GM20431 (cell line): Measurements from ENCODE around the gene ENPP3.
"Not testable (repeated sequence)": the region's sequence is repeated elsewhere in the genome, so short reads cannot be mapped to it uniquely, and the experiment has no call there.

ENCODE experiments used
- in situ Hi-C: fragments of 300-500 bp; cut with MseI, MboI; formaldehyde crosslinking; loops from one replicate; pipeline ENCODE4 v1.15.0; 2020; ENCODE audit warnings: low sequenced_read_pairs; ENCODE audit not compliant: unreplicated experiment

The ENPP3 gene

DNA sequence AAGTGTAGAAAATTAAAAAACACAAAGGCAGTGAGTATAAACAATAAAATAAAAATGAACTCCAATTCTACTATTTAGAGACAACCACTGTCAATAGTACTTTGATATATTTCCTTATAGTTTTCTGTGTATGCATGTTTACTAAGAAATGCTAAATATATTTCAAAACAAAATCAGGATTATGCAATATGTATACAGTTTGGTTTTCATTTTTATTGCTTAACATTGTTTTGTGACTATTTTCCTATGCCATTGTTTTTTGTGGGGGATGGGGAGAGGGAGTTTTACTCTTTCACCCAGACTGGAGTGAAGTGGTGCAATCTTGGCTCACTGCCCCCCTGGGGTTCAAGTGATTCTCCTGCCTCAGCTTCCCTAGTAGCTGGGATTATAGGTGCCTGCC lies 44.5 kb downstream of the ENPP3 start:
- in situ Hi-C loops: no loop called here

DNA sequence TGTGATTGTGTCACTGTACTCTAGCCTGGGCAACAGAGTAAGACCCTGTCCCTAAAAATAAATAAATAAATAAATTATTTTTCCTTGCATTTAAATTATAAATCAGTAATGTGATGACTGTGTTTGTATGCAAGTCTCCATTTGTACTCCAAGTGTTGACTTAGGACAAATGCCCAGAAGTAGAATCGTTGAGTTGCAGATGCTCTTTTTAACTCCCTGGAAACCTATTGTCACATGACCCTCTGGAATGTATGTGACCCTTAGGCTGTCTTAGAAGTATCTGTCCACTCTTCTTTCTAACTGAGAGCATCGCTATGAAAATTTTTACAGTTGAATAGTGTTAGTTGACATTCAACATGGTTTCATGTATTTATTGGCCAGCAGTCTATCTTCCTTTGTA lies 45.3 kb downstream of the ENPP3 start:
- in situ Hi-C loops: no loop called here

DNA sequence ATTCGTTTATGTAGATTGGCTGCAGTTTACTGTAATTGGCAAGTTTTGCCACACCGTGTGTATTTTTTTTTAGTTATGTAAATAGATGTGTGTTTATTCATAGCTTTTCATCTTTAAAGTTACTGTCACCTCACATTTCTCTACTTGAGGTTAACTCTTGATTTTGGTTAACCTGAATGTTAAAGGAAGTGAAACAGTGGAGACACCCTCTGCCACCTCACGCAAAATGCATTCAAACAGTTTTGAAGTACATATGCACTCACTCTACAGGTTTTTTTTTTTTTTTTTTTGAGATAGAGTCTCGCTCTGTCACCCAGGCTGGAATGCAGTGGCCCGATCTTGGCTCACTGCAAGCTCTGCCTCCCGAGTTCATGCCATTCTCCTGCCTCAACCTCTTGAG lies 46.4 kb downstream of the ENPP3 start:
- in situ Hi-C loops: no loop called here

DNA sequence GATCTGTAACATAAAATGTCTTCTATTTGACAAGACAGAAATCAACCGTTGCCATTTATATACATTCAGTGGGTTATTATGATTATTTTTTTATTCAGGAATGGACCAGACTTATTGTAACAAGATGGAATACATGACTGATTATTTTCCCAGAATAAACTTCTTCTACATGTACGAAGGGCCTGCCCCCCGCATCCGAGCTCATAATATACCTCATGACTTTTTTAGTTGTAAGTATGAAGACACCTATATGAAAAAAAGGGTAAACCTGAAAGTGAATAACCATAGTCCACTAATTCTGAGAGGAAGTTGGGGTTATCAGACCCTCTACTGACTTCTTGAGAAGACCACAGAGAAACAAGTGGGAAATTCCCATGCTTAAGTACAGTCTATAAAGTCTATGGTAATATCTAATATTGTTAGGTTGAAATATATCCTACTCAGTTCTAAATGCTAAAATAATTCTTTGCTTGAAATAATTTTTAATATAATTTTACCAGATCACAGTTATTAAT lies 48.2 kb downstream of the ENPP3 start:
- in situ Hi-C loops: no loop called here

DNA sequence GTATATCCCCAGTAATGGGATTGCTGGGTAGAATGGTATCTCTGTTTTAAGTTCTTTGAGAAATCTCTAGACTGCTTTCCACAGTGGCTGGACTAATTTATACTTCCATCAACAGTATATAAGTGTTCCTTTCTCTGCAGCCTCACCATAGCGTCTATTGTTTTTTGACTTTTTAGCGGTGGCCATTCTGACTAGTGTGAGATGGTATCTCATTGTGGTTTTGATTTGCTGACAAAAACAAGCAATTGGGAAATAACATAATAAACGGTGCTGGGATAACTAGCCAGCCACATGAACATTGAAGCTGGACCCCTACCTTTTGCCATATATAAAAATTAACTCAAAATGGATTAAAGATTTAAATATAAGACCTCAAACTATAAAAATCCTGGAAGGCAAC lies 49.9 kb downstream of the ENPP3 start:
- in situ Hi-C loops: no loop called here

DNA sequence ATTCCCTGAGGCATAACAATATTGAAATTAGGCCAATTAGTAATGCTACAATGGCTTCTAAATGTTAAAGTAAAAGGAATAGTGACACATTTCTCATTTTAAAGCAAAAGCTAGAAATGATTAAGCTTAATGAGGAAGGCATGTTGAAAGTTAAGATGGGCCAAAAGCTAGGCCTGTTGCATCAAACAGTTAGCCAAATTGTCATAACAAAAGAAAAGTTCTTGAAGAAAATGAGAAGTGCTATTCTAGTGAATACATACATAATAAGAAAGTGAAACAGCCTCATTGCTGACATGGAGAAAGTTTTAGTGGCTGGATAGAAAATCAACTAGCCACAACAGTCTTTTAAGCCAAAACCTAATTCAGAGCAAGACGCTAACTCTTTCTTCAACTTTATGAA lies 51.2 kb downstream of the ENPP3 start:
- in situ Hi-C loops: no loop called here

DNA sequence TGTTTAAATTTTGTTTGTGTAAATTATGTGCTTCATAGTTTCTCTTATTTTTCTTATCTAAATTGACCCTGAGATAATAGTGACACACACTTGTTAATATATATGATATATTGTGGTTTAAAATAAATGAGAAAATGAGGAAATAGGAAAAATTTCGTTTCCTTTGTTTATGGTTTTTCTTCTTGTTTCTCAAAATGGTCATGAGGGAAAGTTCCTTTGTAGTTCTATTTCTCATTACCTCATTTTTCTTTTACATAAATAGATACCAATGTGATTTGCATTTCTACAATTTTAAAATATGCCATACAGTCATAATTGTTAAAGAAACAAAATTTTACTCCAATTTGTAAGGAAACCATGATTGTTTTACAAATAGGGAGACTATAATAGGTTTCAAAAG lies 54.9 kb downstream of the ENPP3 start:
- in situ Hi-C loops: no loop called here

DNA sequence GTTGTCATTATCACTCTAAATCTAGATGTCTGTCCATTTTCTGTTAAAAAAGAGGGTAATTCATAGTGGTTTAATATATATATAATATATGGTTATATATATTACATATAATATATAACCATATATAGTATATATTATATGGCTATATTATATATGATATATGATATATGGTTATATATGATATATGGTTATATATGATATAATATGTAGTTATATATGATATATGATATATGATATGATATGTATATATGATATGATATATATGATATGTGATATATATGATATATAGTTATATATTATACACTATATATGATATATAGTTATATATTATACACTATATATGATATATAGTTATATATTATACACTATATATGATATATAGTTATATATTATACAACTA lies 55.5 kb downstream of the ENPP3 start:
- in situ Hi-C loops: no loop called here

DNA sequence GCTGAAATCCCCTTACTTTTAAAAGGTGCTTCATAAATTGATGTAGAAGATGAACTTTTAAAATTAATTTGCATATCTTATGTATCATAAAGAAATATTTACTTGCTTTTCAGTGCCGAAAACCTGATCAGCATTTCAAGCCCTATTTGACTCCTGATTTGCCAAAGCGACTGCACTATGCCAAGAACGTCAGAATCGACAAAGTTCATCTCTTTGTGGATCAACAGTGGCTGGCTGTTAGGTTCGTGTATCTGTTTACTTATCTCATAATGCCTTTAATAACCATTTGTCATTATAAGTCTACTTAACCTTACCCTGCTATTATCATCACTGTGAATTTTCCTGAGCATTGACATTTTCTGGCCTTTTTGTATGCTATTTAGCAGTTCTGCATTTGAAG lies 56.3 kb downstream of the ENPP3 start:
- in situ Hi-C loops: no loop called here

DNA sequence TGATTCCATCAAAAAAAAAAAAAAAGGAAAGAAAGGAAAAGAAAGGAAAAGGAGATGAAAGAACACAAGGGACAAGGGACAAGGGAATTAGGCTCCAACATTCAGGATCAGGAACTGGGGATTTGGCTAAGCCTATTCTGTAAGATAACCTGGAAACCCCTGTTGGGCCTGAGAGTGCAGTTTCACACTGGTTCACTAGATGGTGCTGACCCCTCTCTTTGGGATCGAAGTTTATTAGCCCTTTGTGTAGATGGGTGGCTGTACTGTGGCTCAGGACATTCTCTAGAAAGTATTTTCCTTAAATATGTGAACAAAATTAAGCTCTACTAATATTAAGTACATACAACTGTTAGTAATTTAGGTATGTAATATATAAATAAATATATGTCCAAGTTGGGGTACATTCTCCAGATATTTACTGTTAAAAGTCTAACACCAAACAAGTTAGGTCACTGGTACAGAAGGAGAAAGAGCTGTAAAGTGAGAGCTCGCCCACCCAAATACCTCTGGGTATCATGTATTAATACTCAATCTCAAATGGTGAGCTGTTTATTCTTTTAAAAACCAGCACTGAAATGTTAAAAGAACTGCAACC lies 57.8 kb downstream of the ENPP3 start:
- in situ Hi-C loops: no loop called here

DNA sequence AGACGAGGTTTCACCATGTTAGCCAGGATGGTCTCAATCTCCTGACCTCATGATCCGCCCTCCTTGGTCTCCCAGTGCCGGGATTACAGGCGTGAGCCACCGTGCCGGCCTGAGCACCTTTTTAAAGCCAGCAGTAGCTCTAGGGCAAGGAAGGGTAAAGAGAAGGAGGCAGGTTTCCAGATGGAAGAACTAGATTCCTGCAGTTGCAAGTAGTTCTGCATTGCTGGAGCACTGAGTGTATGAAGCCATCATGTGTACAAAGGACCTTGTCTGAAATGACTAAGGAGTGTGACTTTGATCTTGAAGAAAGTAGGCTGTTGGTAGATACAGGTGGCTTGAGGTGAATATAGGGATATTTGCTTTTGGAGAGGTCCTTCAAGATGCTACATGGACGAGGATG lies 59.9 kb downstream of the ENPP3 start:
- in situ Hi-C loops: no loop called here

DNA sequence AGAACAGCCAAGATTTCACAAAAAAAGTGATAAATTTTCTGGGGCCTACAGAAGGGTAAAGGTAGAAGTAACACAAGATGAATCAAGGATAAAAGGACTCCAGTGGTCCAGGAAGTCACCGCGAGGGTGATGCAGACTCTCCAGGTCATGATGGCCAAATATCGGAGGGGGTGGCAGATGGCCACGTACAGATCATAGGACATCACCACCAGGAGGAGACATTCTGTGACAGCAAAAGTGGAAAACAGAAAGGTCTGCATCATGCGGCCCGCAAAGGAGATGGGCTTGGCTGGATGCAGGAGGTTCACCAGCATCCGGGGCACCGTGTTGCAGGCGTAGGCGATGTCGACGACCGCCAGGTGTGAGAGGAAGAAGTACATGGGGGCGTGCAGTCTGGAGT lies 63.7 kb downstream of the ENPP3 start:
- in situ Hi-C loops: not testable (repeated sequence)

DNA sequence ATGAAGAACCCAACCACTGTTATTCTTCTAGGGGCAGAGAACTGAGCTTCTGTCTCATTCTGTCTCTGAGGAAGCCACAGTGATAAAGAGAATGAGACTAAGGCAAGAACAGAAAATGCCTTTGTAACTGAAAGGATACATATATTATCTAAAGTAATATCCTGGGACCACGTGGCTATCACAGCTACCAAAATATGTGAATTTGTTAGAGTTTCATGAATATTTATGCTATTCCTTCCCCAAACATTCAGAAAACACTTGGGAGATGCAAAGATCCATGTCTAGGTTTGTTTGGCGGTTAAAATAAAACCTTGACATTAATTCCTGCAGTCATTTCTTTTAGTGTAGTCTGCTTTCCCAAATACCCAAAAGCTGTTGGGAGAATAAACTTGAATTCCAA lies 66.8 kb downstream of the ENPP3 start:
- in situ Hi-C loops: not testable (repeated sequence)

DNA sequence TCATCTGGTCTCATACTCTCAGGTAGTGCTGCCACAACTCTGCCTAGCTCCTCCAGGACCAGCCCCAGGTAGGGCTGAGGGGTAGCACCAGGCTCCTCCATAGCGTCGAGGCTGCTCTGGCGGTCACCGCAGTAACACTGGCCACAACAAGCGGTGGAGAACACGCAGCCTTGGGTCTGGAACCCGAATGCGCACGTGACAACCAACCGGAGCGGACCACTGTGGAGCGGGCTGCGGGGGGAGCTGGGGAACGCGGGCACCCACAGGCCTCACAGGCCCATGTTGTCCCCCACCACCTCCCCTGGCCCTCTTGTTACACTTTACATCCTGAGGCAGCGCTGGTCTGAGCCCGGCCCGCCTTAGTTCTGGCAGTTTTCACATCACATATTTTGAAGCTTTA lies 73.8 kb downstream of the ENPP3 start, which contains the start of gene CTAGE9:
CTAGE9 (minus strand) TSS at position 101 of the 400 bp plus-strand sequence; CDS start at position 101, 0 bp downstream.
- in situ Hi-C loops: not testable (repeated sequence)

DNA sequence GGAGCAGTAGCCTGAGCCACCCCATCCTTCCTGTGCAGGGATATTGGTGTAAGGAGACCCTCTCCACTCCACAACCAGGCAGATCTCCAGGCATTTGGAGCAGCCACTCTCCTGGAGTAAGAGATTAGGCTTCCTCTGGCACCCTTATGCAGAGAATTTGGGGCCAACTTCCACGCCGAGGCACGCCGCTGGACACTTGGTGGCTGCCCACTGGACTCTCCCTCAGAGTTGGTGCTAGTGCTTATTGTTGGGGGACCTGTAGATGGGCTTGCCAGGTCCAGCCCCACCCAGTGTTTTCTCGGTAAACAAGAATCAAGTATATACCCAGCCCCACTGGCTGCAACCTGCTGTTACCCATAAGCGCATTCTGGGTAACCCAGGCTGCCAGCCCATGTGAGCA lies 78.5 kb downstream of the ENPP3 start:
- in situ Hi-C loops: not testable (repeated sequence)

DNA sequence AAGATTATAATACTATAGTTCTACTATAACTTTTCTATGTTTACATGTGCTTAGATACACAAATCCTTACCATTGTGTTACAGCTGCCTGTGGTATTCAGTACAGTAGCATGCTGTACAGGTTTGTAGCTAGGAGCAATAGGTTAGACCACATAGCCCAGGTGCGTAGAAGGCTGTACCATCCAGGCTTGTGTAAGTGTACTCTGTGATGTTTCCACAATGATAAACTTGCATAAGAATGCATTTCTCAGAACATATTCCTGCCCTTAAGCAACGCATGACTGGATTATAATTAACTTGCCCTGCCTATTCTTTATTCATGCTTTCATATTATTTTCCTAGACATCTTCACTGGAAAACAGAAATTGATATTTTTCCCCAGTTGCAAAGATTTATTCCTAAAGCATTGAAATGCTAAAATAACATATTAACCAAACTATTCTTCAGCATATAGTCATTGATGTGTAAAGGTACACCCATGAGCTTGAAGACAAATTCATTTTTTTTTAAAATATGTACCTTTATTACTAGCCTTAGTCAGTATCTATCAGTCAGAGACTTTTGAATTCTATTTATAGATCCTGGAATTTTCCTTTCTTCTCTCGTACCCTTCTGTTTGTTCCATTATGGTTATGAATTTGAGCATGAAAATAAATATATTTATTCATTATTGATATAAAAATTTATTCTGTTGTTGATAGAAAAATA lies 80.9 kb downstream of the ENPP3 start:
- in situ Hi-C loops: no loop called here

DNA sequence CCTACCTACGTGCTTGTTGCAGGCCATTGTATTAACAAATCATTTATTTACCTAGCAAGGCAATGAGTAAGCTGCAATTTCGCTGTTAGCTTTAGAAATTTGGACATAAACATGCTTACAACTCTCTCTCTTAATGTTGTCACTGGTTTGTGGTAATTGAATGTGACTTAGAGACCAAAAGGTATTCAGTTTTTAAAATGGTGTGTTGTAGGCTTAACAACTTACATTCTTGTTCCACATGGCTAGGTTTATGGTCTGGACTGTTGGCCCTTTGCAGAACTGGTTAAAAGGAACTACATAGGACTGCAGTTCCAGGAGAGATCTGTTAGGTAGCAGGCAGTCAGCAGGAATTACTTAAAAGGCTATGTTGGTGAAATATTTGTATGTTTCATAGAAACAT lies 84.1 kb downstream of the ENPP3 start:
- in situ Hi-C loops: no loop called here

DNA sequence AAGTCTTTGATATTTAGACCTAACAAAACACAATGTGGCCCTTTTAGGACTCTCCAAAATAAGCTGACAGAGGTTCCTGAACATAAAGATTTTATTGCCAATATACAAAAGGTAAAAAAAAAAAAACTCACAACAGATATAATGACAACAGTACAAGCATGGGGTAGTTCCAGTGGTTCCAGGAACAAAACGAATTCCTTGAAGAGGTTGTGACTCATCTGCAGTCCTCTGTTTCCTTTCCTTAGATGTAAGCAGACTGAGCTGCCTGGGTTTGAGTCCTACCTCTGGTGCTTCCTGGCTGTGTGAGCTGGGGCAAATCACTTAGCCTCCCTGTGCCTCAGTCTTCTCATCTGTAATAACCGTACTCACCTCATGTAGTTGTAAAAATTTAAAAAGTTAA lies 87.0 kb downstream of the ENPP3 start:
- in situ Hi-C loops: no loop called here

DNA sequence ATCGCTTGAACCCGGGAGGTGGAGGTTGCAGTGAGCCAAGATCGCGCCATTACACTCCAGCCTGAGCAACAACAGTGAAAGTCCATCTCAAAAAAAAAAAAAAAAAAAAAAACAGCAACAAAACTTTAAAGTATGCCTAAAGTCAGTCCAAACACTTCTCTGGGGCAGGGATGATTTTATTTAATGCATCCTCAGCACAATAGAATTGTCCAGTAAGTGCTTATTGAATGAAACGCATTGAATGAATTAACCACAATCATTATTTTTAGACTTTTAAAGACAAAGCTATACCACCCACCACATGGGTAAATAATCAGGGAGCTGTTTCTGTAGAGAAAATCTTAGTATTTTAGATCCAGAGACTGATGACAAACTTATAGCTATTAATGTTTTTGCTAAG lies 90.4 kb downstream of the ENPP3 start:
- in situ Hi-C loops: no loop called here

DNA sequence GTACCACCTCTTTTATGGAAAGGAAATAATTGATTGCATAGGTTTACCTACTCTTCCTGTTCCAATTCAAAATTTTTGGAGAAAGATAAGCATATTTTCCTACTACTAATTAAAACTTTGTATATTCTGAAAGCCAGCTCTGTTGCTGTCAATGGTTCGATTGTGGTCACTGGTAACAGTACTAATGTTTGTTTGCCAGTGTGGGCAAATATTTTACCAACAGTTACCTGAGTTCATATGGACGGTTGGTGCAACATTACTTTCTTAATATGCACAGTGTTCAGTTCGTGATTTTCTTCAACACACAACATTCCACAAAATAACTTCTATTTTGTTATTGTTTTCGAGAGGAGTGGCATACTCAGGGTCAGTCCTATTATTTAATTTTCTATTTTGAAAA lies 90.8 kb downstream of the ENPP3 start:
- in situ Hi-C loops: no loop called here

DNA sequence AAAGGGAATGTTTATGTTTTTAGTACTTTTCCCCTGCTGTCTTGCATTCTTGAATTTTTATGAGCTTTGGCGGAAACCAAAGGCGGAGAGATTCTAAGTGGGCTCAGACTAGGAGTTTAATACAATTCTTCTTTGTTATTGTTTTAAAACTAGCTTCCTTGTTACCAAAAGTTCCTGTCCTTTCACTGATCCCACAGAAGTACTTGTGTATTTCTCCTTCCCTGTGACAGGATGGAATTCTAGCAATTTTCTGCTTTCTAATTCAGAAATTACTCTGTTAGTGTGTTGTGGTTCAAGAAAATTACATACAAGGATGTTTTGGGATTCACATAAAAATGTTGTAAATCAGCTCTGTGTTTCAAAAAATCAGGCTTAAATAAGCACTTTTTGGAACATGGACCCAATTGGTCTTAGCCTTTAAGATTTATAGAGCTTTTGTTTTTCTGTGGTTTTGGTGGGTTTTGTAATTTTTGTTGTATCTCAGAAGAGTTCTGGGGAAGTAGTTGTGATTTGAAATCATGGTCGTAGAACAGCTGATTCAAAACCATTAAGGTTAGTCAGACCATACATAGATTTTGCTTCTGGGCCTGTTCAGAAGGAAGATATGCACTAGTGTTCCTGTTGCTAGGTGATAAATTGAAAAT lies 91.3 kb downstream of the ENPP3 start:
- in situ Hi-C loops: no loop called here
